GM19463 (cell line): ENCODE results near the gene KCNF1.

ENCODE experiments used
- ATAC-seq: cut with Tn5 transposase; IDR thresholded peaks from one replicate; pipeline ENCODE4 v1.9.1; 2021; ENCODE audit warnings: mild to moderate bottlenecking, moderate library complexity; ENCODE audit not compliant: unreplicated experiment

KCNF1 gene

DNA sequence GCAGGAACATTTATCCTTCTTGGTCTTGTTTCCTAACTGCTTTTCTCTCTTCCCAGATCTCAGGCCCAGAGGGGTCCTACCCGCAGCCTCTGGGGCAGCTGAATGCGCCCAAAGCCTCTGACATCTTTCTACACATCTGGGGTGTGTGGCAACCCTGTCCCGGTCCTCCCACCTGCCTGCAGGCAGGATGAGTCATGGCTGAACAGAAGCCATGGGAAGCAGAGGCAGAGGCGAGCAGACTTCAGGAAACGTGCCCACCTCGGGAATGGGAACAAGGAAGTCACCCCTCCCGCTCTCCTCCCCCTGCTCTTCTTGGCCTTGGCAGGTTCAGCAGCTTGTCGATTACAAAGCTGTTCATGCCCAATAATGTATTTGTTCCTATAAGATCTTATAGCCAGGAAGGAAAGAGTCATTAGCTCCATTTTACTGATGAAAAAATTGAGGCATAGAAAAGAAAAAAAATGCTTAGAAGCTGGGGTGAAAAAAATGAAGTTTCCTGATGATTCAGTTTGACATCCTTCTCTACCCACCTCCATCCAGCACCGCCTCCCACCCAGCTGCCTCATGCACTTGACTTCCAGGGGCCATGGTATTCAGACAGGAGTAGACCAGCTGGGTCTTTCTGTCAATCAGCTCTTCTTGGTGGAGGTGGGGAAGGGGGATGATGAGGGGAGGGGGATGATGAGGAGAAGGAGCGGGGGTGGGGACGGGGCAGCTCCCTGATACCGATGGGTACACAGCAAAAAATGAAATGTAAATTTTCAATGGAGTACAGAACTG lies 10.4 kb upstream of the KCNF1 start:
- no peak for ATAC-seq

DNA sequence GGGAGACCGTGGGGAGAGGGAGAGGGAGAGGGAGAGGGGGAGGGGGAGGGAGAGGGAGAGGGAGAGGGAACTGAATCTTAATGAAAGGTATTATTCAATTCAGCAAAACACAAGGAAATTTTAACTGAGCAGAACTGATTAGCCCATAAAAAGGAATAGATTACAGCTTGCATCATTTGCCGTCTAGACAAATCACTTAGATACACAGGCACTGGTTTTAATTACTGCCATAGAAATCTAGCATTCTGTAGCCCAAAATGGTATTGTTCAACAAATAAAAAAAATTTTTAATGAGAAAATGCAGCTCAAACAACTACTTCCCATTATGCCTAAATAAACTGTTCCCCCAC lies 7.9 kb upstream of the KCNF1 start:
- ATAC-seq: no peak

DNA sequence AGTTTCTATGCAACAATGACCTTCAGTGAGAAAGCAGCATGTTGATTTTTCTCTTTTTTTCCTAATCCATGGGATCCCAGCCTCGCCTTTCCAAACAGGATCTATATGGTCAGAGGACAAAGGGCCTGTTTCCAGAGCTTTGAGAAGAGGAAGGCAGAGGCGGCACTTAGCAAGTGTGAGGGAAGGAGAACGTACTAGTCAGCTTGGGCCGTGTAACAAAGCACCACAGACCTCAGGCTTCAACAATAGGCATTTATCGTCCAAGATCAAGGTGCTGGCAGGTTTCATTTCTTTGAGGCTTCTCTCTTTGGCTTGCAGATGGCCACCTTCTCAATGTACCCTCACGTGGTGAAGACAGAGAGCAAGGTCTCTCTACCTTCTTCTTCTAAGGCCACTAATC lies 7.3 kb upstream of the KCNF1 start:
- no peak for ATAC-seq

DNA sequence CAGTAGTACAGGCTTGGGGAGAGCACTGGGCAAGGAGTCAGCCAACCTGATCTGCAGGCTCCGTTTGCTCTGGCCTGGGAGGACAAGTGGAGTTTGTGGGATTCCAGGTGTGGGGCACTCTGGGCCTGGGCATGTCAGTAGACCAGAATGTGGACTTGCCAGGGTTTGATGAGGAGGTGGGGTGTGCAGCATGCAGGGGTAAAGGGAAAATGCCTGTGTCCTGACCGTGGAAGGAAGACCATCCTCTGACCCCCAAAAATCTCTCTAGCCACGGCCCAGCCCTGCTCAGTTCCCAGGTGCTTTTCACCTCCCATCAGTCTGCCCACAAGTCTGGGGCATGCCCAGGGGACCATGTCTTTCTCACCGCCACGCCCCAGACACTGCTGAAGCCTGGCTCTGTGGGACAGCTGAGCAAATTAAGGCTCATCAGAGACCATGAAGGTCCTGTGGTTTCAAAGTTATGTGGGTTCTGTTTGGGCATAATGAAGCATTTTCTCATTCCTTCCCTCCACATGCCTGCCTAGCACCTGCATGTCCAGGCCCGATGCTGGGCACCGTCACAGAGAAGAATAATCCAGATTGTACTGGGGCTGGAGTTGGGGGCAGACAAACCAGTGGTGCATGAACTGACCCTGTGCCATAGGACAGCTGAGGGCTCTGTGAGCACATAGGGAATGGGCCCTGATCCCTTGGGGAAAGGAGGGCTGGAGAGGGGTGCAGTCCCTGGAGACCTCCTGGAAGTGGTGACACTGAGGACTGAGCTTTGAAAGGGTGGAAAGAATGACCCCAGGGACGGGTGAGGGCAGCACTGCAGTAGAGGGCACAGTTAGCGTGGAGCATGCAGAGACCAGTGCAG lies 6.5 kb upstream of the KCNF1 start:
- no peak for ATAC-seq

DNA sequence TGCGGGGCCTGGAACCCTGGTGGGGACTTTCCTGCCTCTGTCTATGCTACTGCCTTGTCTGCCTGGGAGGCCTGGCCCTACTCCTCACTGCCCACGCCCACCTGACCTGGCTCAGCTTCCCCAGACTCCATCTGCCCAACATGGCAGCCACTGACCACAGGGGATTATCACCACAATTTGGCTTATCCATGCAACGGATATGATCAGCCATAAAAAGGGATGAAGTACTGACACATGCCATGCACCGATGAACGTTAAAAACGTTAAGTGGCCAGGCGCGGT lies 5.9 kb upstream of the KCNF1 start:
- ATAC-seq: no peak

DNA sequence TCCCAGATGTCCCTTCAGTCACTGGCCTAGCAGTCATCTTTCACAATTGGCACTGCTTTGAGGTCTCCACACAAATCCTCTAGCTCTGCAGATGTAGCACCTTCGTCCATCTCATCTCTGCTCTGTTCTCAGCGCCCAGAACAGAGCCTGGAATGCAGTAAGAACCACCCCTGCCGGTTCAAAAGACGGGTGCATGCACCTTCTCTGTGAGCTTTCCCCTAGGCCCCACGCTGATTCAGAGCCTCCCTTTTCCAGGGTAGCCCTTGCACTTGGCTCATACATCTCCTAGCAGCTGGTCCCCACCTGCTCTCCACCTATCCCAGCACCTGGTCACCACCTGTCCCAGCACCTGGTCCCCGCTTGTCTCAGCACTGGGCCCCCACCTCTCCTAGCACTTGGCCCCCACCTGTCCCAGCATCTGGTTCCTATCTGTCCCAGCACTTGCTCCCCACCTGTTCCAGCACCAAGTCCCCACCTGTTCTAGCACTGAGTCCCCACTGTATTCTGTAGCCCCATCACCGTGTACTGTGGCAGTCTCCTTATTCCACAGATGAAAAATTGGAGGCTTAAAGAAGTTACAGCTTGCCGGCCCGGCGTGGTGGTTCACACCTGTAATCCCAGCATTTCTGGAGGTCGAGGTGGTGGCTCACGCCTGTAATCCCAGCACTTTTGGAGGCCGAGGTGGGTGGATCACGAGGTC lies 4.7 kb upstream of the KCNF1 start:
- ATAC-seq: no peak

DNA sequence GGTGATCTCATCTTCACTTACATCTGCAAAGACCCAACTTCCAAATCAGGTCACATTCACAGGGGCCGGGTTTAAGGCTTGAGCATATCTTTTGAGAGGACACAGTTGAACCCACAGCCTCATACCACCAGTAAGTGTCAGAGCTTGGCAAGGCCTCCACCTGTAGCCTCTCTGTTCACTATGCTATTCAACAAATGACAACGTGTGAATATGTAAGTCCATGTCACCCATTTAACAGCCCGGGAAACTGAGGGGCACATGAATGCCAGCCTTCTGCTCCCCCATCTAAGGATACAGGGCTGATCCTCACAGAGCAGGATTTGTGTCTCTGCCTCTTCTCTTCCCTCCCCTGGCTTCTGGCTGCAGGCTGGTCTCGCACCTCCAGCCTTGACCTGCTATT lies 3.5 kb upstream of the KCNF1 start:
- ATAC-seq: no peak

DNA sequence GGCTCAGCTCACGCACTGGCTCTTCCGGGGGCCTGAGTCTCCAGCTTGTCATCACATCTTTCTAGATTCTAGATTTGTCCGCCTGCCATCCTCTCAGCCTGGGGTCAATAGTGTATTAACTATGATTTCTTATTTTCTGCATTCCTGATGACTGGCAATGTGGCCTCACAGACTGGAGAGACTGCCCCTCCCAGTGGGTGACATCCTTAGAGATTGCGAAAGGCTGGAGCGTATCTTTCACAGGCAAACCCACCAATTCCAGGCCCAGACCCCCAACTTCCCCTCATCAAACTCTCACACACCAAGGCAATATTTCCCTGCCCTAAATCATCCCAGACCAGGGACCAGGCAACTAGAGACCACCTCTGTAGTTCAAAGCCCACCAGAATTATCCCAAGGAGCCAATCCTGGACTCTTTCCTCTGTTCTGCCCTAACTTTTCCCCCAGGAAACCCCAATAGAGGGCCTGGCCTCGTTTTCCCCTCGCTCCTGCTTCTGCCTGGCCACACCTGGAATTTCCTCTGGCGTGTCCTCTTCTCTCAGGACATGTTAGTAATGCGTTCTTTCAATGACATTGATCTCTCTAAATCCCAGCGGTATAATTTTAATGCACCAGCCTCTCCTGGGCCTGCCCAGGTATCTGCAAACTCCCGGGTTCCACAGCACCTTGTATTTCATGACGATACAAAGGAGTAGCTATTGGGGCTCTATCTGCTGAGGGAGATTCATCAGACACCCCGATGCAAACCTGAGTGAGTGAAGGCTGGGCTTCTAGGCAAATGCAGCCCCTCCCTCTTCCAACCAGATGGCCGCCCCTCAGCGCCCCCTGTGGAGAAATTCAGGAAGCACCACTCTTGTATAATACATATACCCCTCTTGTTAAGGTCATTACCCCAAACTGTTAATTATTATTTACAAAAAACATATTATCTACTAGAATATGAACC lies 2.4 kb upstream of the KCNF1 start:
- ATAC-seq: no peak

DNA sequence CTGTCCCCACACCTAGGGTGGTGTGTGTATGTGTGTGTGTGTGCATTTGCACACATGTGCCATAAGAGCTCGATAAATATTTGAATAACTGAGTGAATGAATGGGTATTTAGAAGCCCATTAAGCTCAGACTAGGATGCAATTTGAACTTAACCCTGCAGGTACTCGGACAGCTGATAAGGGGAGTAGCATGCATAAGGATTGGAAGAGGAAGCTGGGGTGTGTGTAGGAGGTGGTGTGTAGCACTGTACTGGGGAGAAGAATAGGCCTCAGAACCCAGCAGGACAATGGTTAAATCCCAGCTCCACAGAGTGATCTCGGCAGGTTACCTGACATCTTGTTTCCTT lies 1.8 kb upstream of the KCNF1 start:
- no peak for ATAC-seq

DNA sequence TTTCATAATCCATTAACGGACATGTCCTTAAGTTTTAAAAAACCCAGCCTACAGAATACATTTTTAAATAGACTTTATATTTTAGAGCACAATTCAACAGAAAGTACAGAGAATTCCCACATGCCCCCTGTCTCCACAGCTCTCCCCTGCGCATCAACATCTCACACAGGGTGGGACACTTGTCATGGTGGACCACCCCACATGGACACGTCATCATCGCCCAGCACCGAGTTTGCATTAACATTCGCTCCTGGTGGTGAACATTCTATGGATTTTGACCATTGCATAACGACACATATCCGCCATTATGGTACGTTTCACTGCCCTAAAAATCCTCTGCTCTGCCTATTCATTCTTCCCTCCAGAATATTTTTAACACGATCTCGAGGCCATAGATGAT lies 1.1 kb upstream of the KCNF1 start:
- ATAC-seq: no peak

DNA sequence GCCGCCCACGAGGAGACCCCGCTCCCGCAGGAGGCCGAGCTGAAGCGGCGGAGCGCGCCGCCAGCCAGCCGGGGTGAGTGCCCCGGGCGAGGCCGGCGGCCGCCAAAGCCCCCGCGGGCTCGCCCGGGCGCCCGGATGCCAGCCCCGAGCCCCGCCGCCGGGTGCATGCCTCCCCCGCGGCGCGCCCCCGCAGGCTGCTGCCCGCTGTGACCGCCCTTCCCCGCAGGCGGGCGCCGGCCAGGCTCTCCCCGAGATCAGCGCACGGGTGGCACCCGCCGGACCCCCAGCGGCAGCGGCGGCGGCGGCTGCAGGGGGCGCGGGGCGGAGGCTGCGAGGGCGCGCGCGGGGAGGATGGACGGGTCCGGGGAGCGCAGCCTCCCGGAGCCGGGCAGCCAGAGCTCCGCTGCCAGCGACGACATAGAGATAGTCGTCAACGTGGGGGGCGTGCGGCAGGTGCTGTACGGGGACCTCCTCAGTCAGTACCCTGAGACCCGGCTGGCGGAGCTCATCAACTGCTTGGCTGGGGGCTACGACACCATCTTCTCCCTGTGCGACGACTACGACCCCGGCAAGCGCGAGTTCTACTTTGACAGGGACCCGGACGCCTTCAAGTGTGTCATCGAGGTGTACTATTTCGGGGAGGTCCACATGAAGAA lies 470 bp downstream of the KCNF1 start:
- ATAC-seq: no peak

DNA sequence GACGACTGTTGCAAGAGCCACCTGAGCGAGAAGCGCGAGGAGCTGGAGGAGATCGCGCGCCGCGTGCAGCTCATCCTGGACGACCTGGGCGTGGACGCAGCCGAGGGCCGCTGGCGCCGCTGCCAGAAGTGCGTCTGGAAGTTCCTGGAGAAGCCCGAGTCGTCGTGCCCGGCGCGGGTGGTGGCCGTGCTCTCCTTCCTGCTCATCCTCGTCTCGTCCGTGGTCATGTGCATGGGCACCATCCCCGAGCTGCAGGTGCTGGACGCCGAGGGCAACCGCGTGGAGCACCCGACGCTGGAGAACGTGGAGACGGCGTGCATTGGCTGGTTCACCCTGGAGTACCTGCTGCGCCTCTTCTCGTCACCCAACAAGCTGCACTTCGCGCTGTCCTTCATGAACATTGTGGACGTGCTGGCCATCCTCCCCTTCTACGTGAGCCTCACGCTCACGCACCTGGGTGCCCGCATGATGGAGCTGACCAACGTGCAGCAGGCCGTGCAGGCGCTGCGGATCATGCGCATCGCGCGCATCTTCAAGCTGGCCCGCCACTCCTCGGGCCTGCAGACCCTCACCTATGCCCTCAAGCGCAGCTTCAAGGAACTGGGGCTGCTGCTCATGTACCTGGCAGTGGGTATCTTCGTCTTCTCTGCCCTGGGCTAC lies 1.2 kb downstream of the KCNF1 start:
- ATAC-seq: no peak

DNA sequence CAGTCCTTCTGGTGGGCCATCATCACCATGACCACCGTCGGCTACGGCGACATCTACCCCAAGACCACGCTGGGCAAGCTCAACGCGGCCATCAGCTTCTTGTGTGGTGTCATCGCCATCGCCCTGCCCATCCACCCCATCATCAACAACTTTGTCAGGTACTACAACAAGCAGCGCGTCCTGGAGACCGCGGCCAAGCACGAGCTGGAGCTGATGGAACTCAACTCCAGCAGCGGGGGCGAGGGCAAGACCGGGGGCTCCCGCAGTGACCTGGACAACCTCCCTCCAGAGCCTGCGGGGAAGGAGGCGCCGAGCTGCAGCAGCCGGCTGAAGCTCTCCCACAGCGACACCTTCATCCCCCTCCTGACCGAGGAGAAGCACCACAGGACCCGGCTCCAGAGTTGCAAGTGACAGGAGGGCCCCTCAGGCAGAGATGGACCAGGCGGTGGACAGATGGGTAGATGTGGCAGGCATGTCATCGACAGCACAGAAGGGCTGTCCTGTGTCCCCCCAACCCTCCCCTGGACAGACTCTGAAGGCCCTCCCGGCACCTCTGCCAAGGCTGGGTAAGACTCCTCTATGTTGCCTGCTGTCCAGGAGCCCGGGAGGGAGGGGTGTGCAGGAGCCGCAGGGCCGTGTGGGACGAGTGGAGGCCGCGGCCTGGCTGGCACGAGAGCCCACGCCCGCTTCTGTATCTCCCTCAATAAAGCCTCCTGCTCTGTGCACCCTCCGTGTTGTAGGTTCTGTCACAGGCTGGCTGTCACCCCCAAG lies 2.0 kb downstream of the KCNF1 start:
- ATAC-seq: no peak

DNA sequence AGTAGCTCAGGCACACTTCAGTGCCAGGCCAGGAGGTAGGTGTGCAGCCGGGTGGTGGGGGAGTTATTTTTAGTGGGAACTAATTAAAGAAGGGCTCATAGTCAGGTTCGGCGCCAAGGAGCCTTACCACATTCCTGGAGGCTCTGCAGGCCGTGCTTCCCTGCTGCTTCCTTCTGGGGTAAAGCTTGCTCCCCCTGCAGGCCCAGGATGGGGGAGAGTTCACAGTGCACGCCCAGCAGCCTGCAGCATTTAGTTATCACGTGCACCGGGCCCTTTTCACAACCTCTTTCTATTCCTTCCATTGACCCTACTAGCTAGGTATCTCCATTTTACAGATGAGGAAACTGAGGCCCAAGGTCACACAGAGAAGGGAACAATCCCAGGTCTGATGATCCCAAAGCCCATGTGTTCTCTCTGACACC lies 2.5 kb downstream of the KCNF1 start:
- ATAC-seq: no peak

DNA sequence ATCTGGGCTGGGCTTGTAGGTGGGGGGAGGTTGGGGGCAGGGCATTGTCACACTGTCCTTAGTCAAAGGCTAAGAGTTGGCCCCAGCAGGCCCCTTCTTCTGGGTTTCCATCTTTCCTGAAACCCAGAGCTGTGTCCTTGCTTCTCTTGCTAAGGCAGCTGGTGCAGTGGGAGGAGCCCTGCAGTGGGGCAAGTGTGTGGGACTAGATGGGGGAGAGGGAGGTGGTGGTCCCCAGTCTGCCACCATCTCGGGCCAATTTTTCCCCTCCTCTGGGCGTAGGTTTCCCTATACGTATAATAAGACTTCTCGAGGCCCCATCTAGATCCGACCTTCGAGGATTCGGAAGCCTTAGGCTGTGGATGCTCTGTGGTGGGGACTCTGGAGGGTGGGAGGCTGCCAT lies 3.5 kb downstream of the KCNF1 start:
- no peak for ATAC-seq

DNA sequence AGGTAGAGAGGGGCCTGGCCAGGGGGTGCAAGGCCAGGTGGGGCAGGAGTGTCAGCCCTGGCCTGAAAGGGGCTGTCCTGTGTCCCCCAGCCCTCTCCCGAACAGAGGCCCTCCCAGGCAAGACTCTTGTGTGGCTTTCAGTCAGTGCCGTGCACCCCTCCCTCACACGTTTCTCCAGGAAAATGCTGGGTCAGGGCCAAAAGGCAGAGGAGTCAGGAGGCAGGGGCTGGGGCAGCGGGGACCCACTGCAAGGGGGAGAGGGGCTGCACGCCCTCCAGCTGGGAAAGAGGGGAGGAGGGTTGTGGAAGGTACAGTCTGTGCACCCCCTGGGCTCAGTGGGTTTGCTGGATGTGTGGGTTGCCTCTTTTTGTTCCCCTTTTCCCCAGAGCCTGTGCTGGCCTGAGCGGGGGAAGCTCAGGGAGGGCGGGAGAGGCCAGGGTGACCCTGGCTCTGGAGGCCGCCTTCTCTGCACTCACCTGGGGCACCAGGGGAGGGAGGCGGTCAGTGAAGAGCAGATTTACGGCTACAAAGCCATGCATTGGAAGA lies 4.1 kb downstream of the KCNF1 start:
- ATAC-seq: no peak

DNA sequence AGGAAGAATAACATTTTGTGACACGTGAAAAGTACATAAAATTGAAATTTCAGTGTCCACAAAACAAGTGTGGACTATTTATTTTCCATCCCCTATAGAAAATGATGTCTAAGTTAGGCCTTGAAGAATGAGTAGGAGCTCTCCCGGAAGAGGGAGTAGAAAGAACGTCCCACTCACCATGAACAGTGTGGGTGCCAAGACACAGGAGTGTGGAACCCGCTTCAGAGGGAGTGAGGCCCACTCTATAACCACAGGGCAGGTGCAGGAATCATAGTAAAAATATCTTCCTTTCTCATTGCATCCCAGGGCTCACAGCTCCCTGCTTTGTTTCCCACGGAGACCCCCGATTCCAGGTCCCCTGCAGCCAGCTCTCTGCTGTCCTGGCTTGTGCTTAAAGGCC lies 5.2 kb downstream of the KCNF1 start:
- no peak for ATAC-seq

DNA sequence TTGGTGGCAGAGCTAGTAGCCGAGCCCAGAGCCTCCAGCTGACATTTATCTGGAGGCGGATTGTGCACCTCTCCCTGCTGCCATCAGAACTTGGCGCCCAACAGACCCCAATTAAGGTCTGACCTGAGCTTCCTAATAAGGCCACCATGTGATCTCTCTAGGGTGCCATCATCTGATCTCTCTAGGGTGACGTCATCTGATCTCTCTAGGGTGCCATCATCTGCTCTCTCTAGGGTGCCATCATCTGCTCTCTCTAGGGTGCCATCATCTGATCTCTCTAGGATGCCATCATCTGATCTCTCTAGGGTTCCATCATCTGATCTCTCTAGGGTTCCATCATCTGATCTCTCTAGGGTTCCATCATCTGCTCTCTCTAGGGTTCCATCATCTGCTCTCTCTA lies 6.2 kb downstream of the KCNF1 start:
- ATAC-seq: no peak
